Activated T-helper 2 cell treated with anti-CD3 and anti-CD28 coated beads, Interferon-gamma antibody, Interleukin-2, Interleukin-4, amounts not matched to agents 10 μg/mL and 5 μg/mL and 100 μg/mL, durations not matched to agents 14 hours and 24 hours and 36 hours (primary cell): ENCODE results near the gene MRTFB. TPM values are rescaled to one million over a fixed set of nuclear protein-coding genes. Genes with fewer than 3 reads are reported as not detected.

Source experiments
- DNase-seq: peaks from one replicate; pipeline ENCODE4 v3.0.0; 2021; ENCODE audit warnings: low spot score
- H3K27ac Mint-ChIP-seq: one replicate; pipeline ENCODE4 v1.8.0; 2021; ENCODE audit warnings: mixed read lengths
- H3K27me3 Mint-ChIP-seq: one replicate; pipeline ENCODE4 v1.8.0; 2021; ENCODE audit warnings: low read depth, mixed read lengths
- H3K36me3 Mint-ChIP-seq: one replicate; pipeline ENCODE4 v1.8.0; 2021; ENCODE audit warnings: low read depth, mixed read lengths
- H3K4me1 Mint-ChIP-seq: one replicate; pipeline ENCODE4 v1.8.0; 2021; ENCODE audit warnings: low read depth, mixed read lengths
- H3K4me3 Mint-ChIP-seq: one replicate; pipeline ENCODE4 v1.8.0; 2021; ENCODE audit warnings: low read depth, mild to moderate bottlenecking, moderate library complexity, mixed read lengths
- H3K9me3 Mint-ChIP-seq: one replicate; pipeline ENCODE4 v1.8.0; 2021; ENCODE audit warnings: mixed read lengths
- intact Hi-C: fragments of 100-400 bp; cut with micrococcal nuclease; formaldehyde crosslinking; loops from one replicate; pipeline ENCODE4 v1.15.1; 2023
- total RNA-seq: library from RNA; stranded (reverse); gene quantifications from 2 replicates; pipeline ENCODE4 v1.2.3, GENCODE V29; 2022

The MRTFB gene
- total RNA-seq, 1 donor from 2014 or later: 13.7 TPM

GRCh38 chr16:14284371-14284770 is 213.3 kb downstream of the MRTFB start:
- intact Hi-C loops: loop anchor here (2.0 kb wide), 2 partner anchors 16 to 362 kb away; no protein-coding TSS in a partner anchor
- H3K9me3 Mint-ChIP-seq: peaks cover 8% of the 10 kb centered on the region
- H3K4me1 Mint-ChIP-seq: peaks cover 12% of the 10 kb centered on the region
- peaks cover 4% of the 10 kb centered on the region for H3K36me3 Mint-ChIP-seq
- no peak overlapping the region for H3K27ac Mint-ChIP-seq
- peak overlapping the region; percentile 3 for H3K4me3 Mint-ChIP-seq
- no peak for DNase-seq
- peaks cover 4% of the 10 kb centered on the region for H3K27me3 Mint-ChIP-seq

DNA sequence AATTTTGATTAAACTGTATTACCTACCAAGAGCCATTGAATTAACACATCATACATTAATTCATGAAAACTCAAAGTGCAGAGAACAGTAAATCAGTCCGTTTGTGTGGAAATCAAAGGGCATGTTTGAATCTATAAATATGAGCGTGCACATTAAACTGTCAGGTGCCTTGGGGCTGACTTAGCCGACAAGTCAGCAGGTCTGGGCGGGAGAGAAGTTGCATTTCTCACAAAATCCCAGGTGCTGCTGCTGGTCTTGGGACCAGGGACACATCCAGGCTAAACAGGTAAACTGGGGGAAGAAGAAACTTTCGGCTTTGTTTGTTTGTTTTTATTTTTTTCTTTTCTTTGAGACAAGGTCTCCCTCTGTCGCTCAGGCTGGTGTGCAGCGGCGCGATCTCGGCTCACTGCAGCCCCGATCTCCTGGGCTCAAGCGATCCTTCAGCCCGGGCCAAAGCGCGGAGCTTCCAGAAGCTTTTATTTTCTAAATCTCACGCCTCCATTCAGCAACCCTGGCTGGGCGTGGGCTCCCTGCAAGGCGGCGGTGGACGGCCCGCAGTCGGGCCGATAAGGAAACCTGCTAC is 213.9 kb downstream of the MRTFB start:
- intact Hi-C loops: loop anchor here (2.0 to 5.0 kb wide), 4 partner anchors 16 to 362 kb away; partner anchors contain the start of genes BFAR, MRTFB and PARN
- Mint-ChIP-seq H3K4me1 (peaks cover 12% of the 10 kb centered on the region), H3K36me3 (peaks cover 4% of the 10 kb centered on the region), H3K4me3 (peak overlapping the region; percentile 91), H3K9me3 (peaks cover 15% of the 10 kb centered on the region), H3K27me3 (peaks cover 4% of the 10 kb centered on the region), H3K27ac (peak overlapping the region; percentile 64)
- no peak for DNase-seq

DNA sequence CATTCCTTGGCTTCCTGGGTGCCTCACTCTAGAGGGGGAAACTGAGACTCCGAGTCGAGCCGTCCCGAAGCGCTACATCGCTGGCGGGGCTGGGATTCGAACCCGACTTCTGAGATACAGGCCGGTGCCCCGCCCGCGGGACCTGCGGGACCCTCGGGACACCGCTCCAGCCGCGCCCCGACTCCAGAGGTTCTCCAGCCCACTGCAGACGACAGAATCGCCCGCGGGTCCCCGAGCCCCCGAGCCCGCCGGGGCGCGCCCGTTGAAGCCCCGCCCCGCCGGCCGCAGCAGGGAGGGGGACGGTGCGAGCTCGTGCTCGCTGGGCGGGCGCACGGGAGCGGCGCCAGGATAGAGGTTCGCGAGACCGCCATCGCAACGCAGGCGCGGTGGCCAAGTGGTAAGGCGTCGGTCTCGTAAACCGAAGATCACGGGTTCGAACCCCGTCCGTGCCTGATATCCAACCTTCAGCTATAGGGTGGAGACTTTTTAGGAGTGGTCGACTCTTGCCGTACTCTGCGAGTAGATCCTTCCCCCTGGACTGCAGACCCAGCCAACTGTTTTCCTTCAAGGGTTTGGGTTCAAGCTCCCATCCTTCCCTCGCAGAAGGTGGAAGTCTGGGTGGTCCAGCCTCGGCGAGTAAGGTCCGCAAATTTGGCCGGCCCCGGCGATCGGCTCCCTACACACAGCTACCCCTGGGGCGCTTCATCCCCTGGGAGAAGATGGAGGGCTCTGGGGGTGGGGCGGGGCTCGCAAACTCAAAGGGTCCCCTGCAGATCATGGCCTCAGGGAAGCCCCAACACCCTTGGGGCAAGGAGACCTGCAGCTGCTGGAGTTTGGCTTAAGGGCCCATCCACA is 214.6 kb downstream of the MRTFB start:
- peaks cover 4% of the 10 kb centered on the region for H3K36me3 Mint-ChIP-seq
- intact Hi-C loops: loop anchor here (2.0 to 5.0 kb wide), 4 partner anchors 15 to 363 kb away; partner anchors contain the start of genes BFAR, MRTFB and PARN
- H3K4me1 Mint-ChIP-seq: peaks cover 12% of the 10 kb centered on the region
- peaks cover 2% of the 10 kb centered on the region for H3K27me3 Mint-ChIP-seq
- H3K9me3 Mint-ChIP-seq: peaks cover 17% of the 10 kb centered on the region
- DNase-seq: peak; percentile 91
- H3K27ac Mint-ChIP-seq: peak overlapping the region; percentile 64
- H3K4me3 Mint-ChIP-seq: peak overlapping the region; percentile 91

DNA sequence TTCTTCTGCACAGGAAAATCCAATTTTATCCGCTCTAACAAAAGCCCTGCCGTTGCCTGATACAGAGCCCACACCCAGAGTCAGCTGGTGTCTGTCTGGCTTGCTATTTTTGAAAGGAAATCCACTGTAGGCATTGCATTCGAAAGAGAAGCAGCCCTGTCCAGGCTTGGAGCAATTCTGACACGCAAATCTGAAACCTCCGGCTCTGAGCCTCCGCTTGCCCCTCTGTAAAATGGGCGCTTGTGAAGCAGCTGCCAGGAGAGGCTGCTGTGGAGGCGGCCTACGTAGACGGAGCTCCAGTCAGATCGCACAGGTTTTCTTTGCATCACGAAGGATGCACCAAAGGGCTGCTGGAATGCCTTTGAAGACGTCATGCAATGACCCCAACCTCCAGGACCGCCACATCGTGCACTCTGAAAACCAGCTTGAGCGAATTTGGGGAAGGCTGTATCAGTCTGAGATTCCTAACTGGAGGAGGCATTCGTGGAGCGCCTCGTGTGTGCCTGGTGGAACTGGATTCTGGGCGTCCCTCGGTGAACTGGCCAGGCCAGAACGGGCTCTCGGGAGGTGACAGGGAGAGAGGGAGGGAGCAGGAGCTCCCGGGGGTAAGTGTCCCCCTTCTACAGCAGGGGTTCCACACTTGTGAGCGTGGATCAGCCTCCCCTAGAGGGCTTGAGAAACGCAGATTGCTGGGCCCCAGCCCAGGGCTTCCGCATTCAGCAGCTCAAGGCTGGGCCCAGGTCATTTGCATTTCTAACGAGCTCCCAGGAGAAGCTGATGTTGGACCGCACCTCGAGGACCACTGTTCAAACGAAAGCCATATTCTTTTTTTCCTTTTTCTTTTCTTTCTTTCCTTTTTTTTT is 215.5 kb downstream of the MRTFB start:
- peaks cover 2% of the 10 kb centered on the region for H3K27me3 Mint-ChIP-seq
- intact Hi-C loops: loop anchor here (5.0 kb wide), 2 partner anchors 214 to 346 kb away; partner anchors contain the start of genes BFAR, MRTFB and PARN
- H3K36me3 Mint-ChIP-seq: peaks cover 4% of the 10 kb centered on the region
- peaks cover 12% of the 10 kb centered on the region for H3K4me1 Mint-ChIP-seq
- DNase-seq: no peak
- no peak overlapping the region for H3K27ac Mint-ChIP-seq
- peak overlapping the region; percentile 70 for H3K4me3 Mint-ChIP-seq
- H3K9me3 Mint-ChIP-seq: peaks cover 17% of the 10 kb centered on the region

GRCh38 chr16:14289692-14290340 is 218.7 kb downstream of the MRTFB start:
- Mint-ChIP-seq H3K4me3 (no peak overlapping the region), H3K9me3 (peaks cover 17% of the 10 kb centered on the region), H3K4me1 (peaks cover 9% of the 10 kb centered on the region), H3K27ac (no peak overlapping the region), H3K36me3 (peaks cover 4% of the 10 kb centered on the region), H3K27me3 (peaks cover 2% of the 10 kb centered on the region)
- no peak for DNase-seq
- intact Hi-C loops: loop anchor here (5.0 kb wide), 2 partner anchors 218 to 342 kb away; partner anchors contain the start of genes BFAR, MRTFB and PARN

DNA sequence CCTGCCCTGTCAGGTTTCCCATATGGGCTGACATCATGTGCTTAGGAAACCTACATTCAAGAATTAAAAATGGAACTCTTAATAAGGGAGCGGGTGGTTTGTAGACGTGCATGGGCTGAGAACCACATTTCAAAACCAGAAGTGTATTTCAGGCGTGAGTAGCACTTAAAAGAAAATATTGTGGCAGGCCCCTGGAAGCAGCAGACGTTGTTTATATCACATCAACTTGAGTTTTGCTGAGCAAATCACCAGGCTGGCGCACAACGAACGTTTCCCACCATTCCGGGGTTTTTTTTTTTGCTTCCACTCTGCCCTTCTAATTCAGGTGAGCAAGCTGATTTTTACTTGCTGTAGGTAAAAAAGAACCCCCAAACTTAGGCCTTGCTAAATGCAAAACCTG is 220.2 kb downstream of the MRTFB start:
- Mint-ChIP-seq H3K4me1 (peaks cover 5% of the 10 kb centered on the region), H3K4me3 (no peak overlapping the region), H3K27me3 (peaks cover 2% of the 10 kb centered on the region), H3K9me3 (peaks cover 17% of the 10 kb centered on the region), H3K36me3 (peaks cover 4% of the 10 kb centered on the region), H3K27ac (no peak overlapping the region)
- DNase-seq: no peak
- intact Hi-C loops: no loop called here

GRCh38 chr16:14292051-14292825 is 221.1 kb downstream of the MRTFB start:
- Mint-ChIP-seq H3K4me3 (no peak overlapping the region), H3K36me3 (peaks cover 4% of the 10 kb centered on the region), H3K9me3 (peaks cover 17% of the 10 kb centered on the region), H3K27ac (no peak overlapping the region), H3K27me3 (peaks cover 2% of the 10 kb centered on the region), H3K4me1 (no peaks in the 10 kb centered on the region)
- intact Hi-C loops: no loop called here
- DNase-seq: no peak

- DNase-seq: no peak
- H3K4me1 Mint-ChIP-seq: peaks cover 6% of the 10 kb centered on the region
- H3K4me3 Mint-ChIP-seq: no peak overlapping the region
- peaks cover 14% of the 10 kb centered on the region for H3K27me3 Mint-ChIP-seq
- H3K27ac Mint-ChIP-seq: no peak overlapping the region
- H3K9me3 Mint-ChIP-seq: no peaks in the 10 kb centered on the region
- H3K36me3 Mint-ChIP-seq: no peaks in the 10 kb centered on the region
- intact Hi-C loops: no loop called here
These were observed 225.5 kb downstream of the MRTFB start for GRCh38 chr16:14296663-14297062.

DNA sequence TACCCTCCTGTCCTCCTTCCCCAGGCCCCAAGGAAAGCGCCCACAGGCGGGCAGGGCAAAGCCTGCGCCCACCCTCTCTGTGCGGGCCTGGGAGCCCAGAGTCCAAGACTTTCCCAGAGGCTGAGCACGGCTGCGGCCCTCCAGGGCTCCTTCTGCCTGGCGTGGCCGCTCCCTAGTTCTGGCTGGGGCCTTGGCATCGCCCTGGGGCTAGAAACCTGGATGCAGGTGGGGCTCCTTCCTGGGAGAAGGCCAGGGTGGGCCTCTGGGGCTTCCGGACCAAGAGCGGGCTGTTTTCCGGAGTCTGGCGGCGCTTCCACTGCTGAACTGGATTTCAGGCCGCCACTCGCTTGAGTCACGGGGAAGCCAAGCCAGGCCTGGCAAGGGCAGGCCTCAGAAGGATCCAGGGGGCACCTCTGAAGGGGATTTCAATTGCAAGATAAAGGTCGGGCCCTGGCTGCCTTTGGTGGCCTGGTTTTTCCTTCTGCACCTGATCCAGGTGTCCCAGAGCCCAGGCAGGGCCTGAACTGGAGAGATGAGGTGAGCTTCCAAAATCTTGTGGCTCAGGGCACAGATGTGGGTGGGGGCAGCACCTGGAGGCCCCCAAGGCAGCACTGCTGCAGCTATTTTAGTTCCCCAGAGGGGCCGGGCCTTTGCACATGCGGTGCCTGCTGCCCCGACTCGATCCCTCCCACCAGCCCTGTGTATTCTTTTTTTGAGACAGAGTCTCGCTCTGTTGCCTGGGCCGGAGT is 227.4 kb downstream of the MRTFB start:
- no peaks in the 10 kb centered on the region for H3K9me3 Mint-ChIP-seq
- no peaks in the 10 kb centered on the region for H3K36me3 Mint-ChIP-seq
- no peak overlapping the region for H3K27ac Mint-ChIP-seq
- H3K27me3 Mint-ChIP-seq: peaks cover 20% of the 10 kb centered on the region
- intact Hi-C loops: no loop called here
- DNase-seq: no peak
- H3K4me3 Mint-ChIP-seq: no peak overlapping the region
- H3K4me1 Mint-ChIP-seq: peaks cover 8% of the 10 kb centered on the region

GRCh38 chr16:14300705-14301168 is 229.6 kb downstream of the MRTFB start:
- Mint-ChIP-seq H3K9me3 (no peaks in the 10 kb centered on the region), H3K4me1 (peaks cover 8% of the 10 kb centered on the region), H3K27me3 (peaks cover 38% of the 10 kb centered on the region), H3K36me3 (no peaks in the 10 kb centered on the region), H3K27ac (no peak overlapping the region), H3K4me3 (peak overlapping the region; percentile 79)
- DNase-seq: no peak
- intact Hi-C loops: loop anchor here (1.0 to 2.0 kb wide), 2 partner anchors 16 to 229 kb away; no protein-coding TSS in a partner anchor
